Brain pericyte (primary cell): ENCODE data around the gene EEPD1.

Experiments used
- DNase-seq: peaks from one replicate; pipeline ENCODE4 v3.0.0-alpha.2; 2012; ENCODE audit warnings: low read depth, low spot score

The EEPD1 gene

GRCh38 chr7:36154255-36155212 lies 1.5 kb downstream of the EEPD1 start:
- DNase-seq: no peak

GRCh38 chr7:36155811-36156361 lies 2.8 kb downstream of the EEPD1 start:
- peak; percentile 71 for DNase-seq

- DNase-seq: no peak
These were observed 4.7 kb downstream of the EEPD1 start for GRCh38 chr7:36157527-36158320.

- no peak for DNase-seq
These were observed 5.2 kb downstream of the EEPD1 start for GRCh38 chr7:36158321-36158605.

- DNase-seq: no peak
These were observed 6.6 kb downstream of the EEPD1 start for GRCh38 chr7:36159618-36160017.

GRCh38 chr7:36160313-36160712 lies 7.3 kb downstream of the EEPD1 start:
- DNase-seq: no peak

GRCh38 chr7:36161996-36162395 lies 8.9 kb downstream of the EEPD1 start:
- no peak for DNase-seq

GRCh38 chr7:36165059-36165458 lies 12.0 kb downstream of the EEPD1 start:
- no peak for DNase-seq

GRCh38 chr7:36165802-36166201 lies 12.7 kb downstream of the EEPD1 start:
- DNase-seq: no peak

- DNase-seq: no peak
These were observed 14.5 kb downstream of the EEPD1 start for GRCh38 chr7:36167403-36168050.

GRCh38 chr7:36171503-36171902 lies 18.4 kb downstream of the EEPD1 start:
- no peak for DNase-seq

- no peak for DNase-seq
These were observed 22.8 kb downstream of the EEPD1 start for GRCh38 chr7:36175886-36176285.

- no peak for DNase-seq
These were observed 23.6 kb downstream of the EEPD1 start for GRCh38 chr7:36176697-36177096.

- DNase-seq: no peak
These were observed 27.1 kb downstream of the EEPD1 start for GRCh38 chr7:36180121-36180520.

GRCh38 chr7:36181668-36182067 lies 28.6 kb downstream of the EEPD1 start:
- no peak for DNase-seq

GRCh38 chr7:36182854-36183604 lies 30.0 kb downstream of the EEPD1 start:
- no peak for DNase-seq

- DNase-seq: no peak
These were observed 32.0 kb downstream of the EEPD1 start for GRCh38 chr7:36185092-36185491.

GRCh38 chr7:36185756-36186155 lies 32.7 kb downstream of the EEPD1 start:
- no peak for DNase-seq

GRCh38 chr7:36186359-36187121 lies 33.5 kb downstream of the EEPD1 start:
- DNase-seq: no peak

- DNase-seq: no peak
These were observed 35.2 kb downstream of the EEPD1 start for GRCh38 chr7:36188266-36188665.

- DNase-seq: no peak
These were observed 35.9 kb downstream of the EEPD1 start for GRCh38 chr7:36188906-36189305.
